ENCODE measurements around the gene CAPN11.
"Not testable (repeated sequence)": the region's sequence is repeated elsewhere in the genome, so short reads cannot be mapped to it uniquely, and the experiment has no call there.

CAPN11 gene

GRCh38 chr6:44230034-44230675, 71.5 kb downstream of the CAPN11 start:
- no peak for DNase-seq

- not testable (repeated sequence) for DNase-seq
Observed at GRCh38 chr6:44231426-44231825, 72.8 kb downstream of the CAPN11 start.

GRCh38 chr6:44232676-44233566, 74.3 kb downstream of the CAPN11 start:
- DNase-seq, result no peak

- no peak for DNase-seq
Observed at GRCh38 chr6:44233567-44234100, 75.0 kb downstream of the CAPN11 start.

All from activated CD4-positive, alpha-beta T cell treated with anti-CD3 and anti-CD28 coated beads, Interleukin-10, Interleukin-2, amounts not matched to agents 100 ng/mL and 50 ng/mL, durations not matched to agents 16 hours and 8 hours (primary cell).